Stomach smooth muscle (tissue), 2 donors: Measurements from ENCODE around the gene NMNAT2.
A peak's percentile ranks its signal among the peaks of the same experiment; 100 is the strongest.

Experiments used
- H3K27ac ChIP-seq: one replicate; pipeline ENCODE4 v1.7.0; 2013; ENCODE audit warnings: mild to moderate bottlenecking, low read length, inconsistent platforms
- H3K27me3 ChIP-seq, 2 donors: one replicate each; pipeline ENCODE4 v1.7.0; 2013; ENCODE audit warnings: low read length in 2 of 2; ENCODE audit not compliant: insufficient read depth in 2 of 2, control insufficient read depth in 1 of 2
- H3K36me3 ChIP-seq, 2 donors: one replicate each; pipeline ENCODE4 v1.7.0; 2013; ENCODE audit warnings: low read length in 2 of 2; ENCODE audit not compliant: control insufficient read depth in 2 of 2, insufficient read depth in 2 of 2
- H3K4me1 ChIP-seq: one replicate; pipeline ENCODE4 v1.7.0; 2013; ENCODE audit warnings: low read length; ENCODE audit not compliant: control insufficient read depth, insufficient read depth
- H3K4me3 ChIP-seq, 2 donors: one replicate each; pipeline ENCODE4 v1.7.0; 2013; ENCODE audit warnings: low read length in 2 of 2
- H3K9ac ChIP-seq, 2 donors: one replicate each; pipeline ENCODE4 v1.7.0; 2013; ENCODE audit warnings: low read length in 2 of 2, mild to moderate bottlenecking in 1 of 2
- H3K9me3 ChIP-seq, 2 donors: one replicate each; pipeline ENCODE4 v1.7.0; 2013; ENCODE audit warnings: low read length in 2 of 2; ENCODE audit not compliant: control insufficient read depth in 2 of 2
- donor health status: healthy.
- donor health status: Pancreatic carcinoma.

NMNAT2 gene

DNA sequence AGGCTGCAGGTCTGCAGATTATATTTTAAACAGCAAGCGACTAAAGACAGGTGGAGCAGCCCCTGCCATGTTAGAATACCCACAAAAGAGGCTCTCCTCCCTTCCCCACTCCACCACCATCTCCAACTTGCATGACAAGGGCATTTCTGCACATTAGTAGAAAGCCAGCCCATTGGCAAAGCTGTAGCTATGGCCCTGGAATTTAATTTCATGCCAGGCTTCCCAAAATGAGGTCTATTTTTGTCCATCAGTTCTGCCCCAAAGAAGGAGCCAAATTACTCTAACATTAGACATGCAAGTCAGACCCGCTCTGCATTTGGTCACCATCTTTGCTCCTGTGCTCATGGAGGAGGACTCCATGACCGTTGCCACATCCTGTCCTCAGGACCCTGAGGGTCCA lies 116.9 kb downstream of the NMNAT2 start:
- Histone ChIP-seq H3K9ac (no peak overlapping the region), H3K27ac (peak overlapping the region; percentile 82), H3K4me1 (peaks cover 28% of the 10 kb centered on the region)

DNA sequence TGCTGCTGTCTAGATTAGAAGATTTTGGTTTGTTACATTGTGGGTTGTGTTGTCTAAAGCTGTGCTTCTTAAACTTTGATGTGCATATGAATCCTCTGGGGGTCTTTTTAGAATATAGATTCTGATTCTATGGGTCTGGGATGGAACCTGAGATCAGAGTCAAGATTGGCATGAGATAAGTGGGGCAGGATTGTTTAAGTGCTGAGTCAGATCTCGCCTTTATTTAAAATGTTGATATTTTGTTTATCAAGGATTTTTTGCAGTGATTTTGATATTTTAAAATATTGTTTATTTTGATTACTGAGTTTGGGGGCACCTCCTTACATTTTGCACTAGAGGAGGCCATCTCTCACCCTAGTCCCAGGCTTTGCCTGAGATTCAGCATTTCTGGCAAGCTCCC lies 117.4 kb downstream of the NMNAT2 start:
- Histone ChIP-seq H3K9ac (no peak overlapping the region), H3K36me3 (no peaks in the 10 kb centered on the region), H3K27ac (peak overlapping the region; percentile 82), H3K27me3 (no peaks in the 10 kb centered on the region), H3K4me1 (peaks cover 28% of the 10 kb centered on the region), H3K4me3 (peak overlapping the region in 1 of 2 donors; percentile 19), H3K9me3 (no peaks in the 10 kb centered on the region)

More for the DNA sequence above, 116.9 kb downstream of the NMNAT2 start:
- Histone ChIP-seq H3K4me3 (peak overlapping the region; percentile 19 to 47), H3K9me3 (no peaks in the 10 kb centered on the region), H3K27me3 (no peaks in the 10 kb centered on the region), H3K36me3 (no peaks in the 10 kb centered on the region)

DNA sequence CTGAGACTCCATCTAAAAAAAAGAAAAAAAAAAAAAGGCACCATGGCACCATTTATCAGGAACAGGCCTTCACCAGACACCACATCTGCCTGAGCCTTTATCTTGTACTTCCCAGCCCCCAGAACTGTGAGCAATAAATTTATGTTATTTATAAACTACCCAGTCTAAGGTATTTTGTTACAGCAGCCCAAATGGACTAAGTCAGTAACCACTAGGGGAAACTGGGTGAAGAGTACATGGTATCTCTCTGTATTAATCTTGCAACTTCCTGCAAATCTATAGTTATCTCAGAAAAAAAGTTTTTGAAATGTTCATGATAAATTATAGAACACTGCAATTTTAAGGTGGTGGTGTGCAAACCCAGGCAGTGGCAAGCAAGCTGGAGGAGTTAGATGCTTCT lies 117.8 kb downstream of the NMNAT2 start:
- Histone ChIP-seq H3K27me3 (no peaks in the 10 kb centered on the region), H3K4me1 (peaks cover 28% of the 10 kb centered on the region), H3K4me3 (no peak overlapping the region), H3K27ac (no peak overlapping the region), H3K9me3 (no peaks in the 10 kb centered on the region), H3K9ac (no peak overlapping the region), H3K36me3 (no peaks in the 10 kb centered on the region)

DNA sequence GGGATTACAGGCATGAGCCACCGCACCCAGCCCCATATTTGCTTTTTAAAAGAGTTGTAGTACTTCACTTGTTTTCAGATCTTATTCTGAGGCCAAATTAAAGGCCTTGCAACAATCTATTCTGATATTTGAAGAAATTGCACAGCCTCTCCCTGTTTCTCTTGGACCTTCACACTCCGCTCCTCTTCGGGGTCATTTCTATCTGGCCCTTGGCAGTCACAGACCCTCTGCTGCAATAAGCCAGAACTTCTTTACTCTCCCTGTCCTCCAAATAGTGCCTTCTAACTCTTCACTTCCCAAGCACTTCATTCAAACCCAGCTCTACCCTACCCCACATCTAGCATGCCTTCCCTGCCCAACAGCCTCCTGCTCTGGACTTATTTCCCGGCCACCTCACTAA lies 121.4 kb downstream of the NMNAT2 start:
- no peaks in the 10 kb centered on the region for H3K9me3 ChIP-seq
- H3K36me3 ChIP-seq = no peaks in the 10 kb centered on the region
- no peak overlapping the region for H3K27ac ChIP-seq
- no peak overlapping the region for H3K9ac ChIP-seq
- H3K27me3 ChIP-seq = no peaks in the 10 kb centered on the region
- H3K4me1 ChIP-seq = peaks cover 16% of the 10 kb centered on the region
- H3K4me3 ChIP-seq = no peak overlapping the region

DNA sequence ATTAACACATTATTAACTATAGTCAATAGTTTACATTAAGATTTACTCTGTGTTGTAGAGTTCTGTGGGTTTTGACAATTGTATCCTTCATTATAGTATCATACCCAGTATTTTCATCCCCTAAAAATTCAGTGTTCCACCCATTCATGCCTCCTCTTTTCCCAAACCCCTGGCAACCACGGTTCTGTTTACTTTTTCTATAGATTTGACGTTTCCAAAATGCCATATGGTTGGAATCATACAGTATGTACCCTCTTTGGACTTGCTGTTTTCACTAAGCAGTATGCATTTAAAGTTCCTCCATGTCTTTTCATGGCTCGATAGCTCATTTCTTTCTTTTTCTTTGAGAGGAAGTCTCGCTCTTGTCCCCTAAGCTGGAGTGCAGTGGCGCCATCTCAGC lies 122.7 kb downstream of the NMNAT2 start:
- Histone ChIP-seq H3K27me3 (no peaks in the 10 kb centered on the region), H3K9me3 (no peaks in the 10 kb centered on the region), H3K4me1 (peaks cover 18% of the 10 kb centered on the region), H3K9ac (no peak overlapping the region), H3K4me3 (no peak overlapping the region), H3K36me3 (no peaks in the 10 kb centered on the region), H3K27ac (no peak overlapping the region)

DNA sequence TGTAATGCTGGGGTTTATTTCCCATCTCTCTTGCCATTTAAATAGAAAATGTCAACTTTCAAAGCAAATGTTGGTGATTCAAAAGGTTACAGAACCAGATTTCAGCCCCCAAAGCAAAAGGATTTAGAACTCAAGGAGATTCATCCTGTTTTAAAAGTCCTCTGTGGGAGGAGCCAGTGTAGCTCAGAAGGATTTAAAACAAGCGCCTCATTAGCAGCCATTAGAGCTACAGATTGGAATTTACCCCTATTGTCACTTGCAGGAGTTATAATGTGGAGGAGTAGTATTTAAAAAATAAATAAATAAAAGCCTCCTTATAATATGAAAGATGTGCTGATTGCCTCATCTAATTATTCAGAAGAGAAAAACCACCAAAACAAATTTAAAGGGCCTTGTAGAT lies 124.3 kb downstream of the NMNAT2 start:
- Histone ChIP-seq H3K27me3 (no peaks in the 10 kb centered on the region), H3K4me1 (peaks cover 24% of the 10 kb centered on the region), H3K9ac (no peak overlapping the region), H3K27ac (no peak overlapping the region), H3K36me3 (no peaks in the 10 kb centered on the region), H3K4me3 (no peak overlapping the region), H3K9me3 (no peaks in the 10 kb centered on the region)

DNA sequence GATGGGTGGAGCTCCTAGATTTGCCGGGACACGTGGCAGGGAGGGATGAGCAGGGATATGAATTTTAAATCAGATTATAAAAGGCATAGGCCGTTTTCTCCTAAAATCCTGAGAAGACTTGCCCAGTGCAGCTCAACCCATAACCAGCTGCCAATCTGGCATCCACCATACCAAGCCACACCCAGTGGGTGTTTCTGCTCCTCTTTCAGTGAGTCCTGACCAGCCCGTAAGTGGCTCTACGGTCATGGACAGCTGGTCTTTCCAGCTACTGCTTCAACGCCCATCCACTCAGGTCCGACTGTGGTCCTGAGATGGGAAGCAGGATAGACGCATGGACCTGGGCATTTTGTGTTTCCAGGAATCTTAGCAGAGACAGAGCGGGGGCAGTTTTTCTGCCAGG lies 124.9 kb downstream of the NMNAT2 start:
- H3K27ac ChIP-seq = no peak overlapping the region
- H3K4me3 ChIP-seq = no peak overlapping the region
- H3K4me1 ChIP-seq = peaks cover 24% of the 10 kb centered on the region
- peaks cover 0 to 2% of the 10 kb centered on the region in 2 donors for H3K9me3 ChIP-seq
- no peaks in the 10 kb centered on the region for H3K36me3 ChIP-seq
- no peaks in the 10 kb centered on the region for H3K27me3 ChIP-seq
- no peak overlapping the region for H3K9ac ChIP-seq

DNA sequence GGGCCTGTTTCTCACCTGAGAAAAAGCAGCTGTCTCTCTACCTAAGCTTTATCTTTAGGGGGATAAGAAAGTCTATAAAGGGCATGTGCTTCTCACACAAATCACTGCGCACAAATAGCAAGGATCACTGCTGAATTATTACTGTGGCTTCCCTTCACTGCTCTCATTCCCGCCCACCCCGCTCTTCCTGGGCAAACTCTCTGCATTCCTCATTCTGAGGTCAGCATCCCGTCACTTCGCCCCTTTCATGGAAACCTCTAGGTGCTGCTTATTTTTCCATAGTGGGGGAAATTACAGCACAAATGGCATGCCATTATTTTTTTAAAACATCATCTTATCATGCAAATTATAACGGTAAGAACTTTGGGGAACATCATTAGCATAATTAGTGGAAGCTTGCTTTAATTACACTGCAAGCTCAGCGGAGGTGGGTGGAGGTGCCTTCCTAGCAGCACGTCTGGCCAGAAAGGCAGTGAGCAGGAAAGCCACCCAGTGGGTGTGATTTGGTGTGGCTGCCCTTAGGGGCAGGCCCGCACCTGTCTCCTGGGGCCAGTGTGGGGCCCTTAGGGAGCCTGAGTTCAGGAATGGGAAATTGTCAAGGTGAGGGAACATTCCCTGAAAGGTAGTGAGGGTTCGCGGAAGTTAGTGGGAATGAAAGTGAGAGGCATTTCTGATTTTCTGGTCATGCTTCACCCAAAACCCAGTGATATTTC lies 126.2 kb downstream of the NMNAT2 start:
- Histone ChIP-seq H3K27me3 (no peaks in the 10 kb centered on the region), H3K27ac (peak overlapping the region; percentile 55), H3K36me3 (no peaks in the 10 kb centered on the region), H3K4me1 (peaks cover 32% of the 10 kb centered on the region), H3K9me3 (peaks cover 0 to 2% of the 10 kb centered on the region in 2 donors), H3K9ac (peak overlapping the region in 1 of 2 donors; percentile 52), H3K4me3 (peak overlapping the region in 1 of 2 donors; percentile 8)

DNA sequence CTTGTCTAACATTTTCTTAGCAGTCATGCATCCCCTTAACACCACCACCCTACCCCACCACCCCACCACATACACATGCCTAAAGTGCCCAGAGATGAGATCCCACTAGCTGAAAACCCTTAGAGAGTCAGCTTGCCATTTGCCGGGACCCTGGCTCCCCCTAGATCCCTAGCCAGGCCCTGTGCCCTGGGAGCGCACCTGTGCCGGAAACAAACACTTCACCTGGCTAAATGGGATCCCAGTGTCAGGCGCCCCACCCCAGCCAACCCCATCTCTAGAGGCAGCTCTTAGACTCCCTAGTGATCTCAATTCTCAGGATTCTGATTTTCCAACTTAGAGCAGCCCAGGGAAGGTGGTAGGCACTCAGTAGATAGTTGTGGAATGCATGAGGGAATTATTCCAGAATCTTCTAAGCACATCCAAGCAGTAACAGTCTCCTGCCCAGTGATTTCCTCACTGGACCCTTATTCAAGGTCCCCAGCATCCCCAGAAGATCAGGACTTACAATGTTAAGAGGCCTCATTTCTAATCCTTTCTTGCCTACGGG lies 126.9 kb downstream of the NMNAT2 start:
- peak overlapping the region in 1 of 2 donors; percentile 52 for H3K9ac ChIP-seq
- H3K36me3 ChIP-seq = no peaks in the 10 kb centered on the region
- no peaks in the 10 kb centered on the region for H3K27me3 ChIP-seq
- peak overlapping the region; percentile 55 for H3K27ac ChIP-seq
- peaks cover 37% of the 10 kb centered on the region for H3K4me1 ChIP-seq
- H3K9me3 ChIP-seq = peaks cover 0 to 2% of the 10 kb centered on the region in 2 donors
- H3K4me3 ChIP-seq = no peak overlapping the region

DNA sequence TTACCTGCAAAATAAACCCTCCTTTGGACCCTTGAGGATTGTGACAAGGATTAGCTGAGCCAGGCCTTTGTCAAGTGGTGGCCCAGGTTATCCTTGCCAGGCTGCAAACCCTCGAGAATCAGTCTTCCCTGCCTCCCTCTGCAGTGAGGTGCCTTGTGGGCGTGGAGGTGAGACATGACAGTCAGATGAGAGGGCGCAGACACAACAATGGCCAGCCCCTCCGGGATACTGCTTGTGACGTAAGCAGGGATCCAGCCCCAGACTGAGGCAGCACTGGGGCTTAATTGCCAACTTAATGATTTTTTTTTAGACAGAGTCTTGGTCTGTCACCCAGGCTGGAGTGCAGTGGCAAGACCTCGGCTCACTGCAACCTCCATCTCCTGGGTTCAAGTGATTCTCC lies 127.6 kb downstream of the NMNAT2 start:
- Histone ChIP-seq H3K4me1 (peaks cover 37% of the 10 kb centered on the region), H3K4me3 (no peak overlapping the region), H3K27me3 (no peaks in the 10 kb centered on the region), H3K9ac (no peak overlapping the region), H3K36me3 (no peaks in the 10 kb centered on the region), H3K27ac (no peak overlapping the region), H3K9me3 (peaks cover 0 to 2% of the 10 kb centered on the region in 2 donors)

DNA sequence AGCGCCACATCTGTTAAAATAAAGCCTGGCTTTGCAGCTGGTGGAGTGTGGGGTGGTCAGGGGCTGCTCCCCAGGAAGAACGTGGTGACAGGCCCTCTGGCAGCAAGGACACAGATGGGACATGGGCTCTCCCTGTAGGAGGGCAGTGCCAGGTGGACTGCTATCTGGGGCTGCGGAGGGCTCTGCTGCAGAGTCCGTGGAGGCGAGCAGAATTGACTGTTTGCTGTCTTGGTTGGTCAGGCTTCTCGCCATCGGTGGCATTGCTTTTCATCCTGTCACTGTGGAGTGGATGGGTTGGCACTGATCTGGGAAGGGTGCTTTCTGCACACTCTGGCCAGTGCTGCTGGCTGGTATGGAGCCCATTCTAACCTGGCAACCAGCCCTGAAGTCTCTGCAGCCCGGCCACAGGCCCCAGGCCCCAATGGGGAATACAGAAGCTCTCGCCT lies 129.1 kb downstream of the NMNAT2 start:
- Histone ChIP-seq H3K9me3 (peaks cover 0 to 2% of the 10 kb centered on the region in 2 donors), H3K27me3 (no peaks in the 10 kb centered on the region), H3K9ac (no peak overlapping the region), H3K27ac (peak overlapping the region; percentile 37), H3K36me3 (no peaks in the 10 kb centered on the region), H3K4me1 (peaks cover 37% of the 10 kb centered on the region), H3K4me3 (no peak overlapping the region)
